LHCN-M2 (cell line): ENCODE results near the gene STAT4. TPM values are rescaled to one million over a fixed set of nuclear protein-coding genes. Genes with fewer than 3 reads are reported as not detected.
"Not testable (repeated sequence)": the region's sequence is repeated elsewhere in the genome, so short reads cannot be mapped to it uniquely, and the experiment has no call there.

Experiments
- DNase-seq: peaks from one replicate; pipeline ENCODE4 v3.0.0-alpha.2; 2012; ENCODE audit warnings: low read depth
- total RNA-seq: library from RNA; depleted of rRNA; stranded (reverse); fragments of >200 nt; gene quantifications from 2 replicates; pipeline ENCODE4 v1.2.3, GENCODE V29; 2014; rRNA removed

The STAT4 gene
- total RNA-seq, 1 experiment from 2014 or later = 0.75 TPM

DNA sequence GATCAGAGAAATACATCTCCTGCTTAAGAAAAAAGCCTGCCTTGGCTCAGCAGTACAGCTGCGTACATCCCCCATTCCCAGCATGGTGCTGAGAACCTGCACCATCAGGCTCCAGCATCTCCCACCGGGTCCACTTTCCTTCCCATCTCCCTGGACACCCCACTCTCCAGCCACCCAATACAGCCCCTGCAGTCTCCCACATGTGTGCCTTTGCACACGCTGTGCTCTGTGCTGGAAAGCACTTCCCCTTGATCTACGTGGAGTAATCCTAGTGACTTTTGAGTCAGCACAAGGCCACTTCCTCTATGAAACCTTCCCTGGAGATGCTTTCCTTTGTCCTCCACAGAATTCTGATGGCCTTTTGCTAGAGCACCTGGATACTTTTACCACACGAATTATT lies 153.8 kb downstream of the STAT4 start:
- no peak for DNase-seq

DNA sequence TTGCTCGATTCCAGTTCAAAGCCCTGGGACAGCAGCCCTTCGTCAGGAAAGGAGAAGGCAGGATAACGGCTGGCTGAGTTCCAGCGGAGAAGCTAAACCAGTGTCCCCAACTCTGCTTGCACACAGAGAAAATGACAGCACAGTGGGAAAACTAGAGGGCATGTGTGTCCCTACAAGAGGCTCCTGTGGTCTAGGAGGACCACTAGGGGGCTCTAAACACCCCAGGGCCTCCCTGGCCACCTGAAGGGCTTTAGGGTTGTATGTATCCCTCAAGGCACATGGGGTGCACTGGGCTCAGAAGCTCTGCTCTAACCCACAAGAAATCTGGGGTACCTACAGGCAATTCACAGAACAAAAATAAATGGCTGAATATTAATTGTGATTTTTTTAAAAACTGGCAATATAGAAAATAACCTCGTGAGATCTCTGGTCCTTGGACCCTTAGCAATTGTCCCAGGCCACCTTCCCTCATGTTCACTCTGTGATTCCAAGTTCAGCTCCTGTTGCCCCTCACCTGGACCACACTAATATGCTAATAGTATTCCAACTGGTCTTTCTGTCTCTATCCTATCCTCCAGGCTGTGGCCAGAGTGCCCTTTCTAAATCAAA lies 154.4 kb downstream of the STAT4 start:
- DNase-seq = peak; percentile 38

DNA sequence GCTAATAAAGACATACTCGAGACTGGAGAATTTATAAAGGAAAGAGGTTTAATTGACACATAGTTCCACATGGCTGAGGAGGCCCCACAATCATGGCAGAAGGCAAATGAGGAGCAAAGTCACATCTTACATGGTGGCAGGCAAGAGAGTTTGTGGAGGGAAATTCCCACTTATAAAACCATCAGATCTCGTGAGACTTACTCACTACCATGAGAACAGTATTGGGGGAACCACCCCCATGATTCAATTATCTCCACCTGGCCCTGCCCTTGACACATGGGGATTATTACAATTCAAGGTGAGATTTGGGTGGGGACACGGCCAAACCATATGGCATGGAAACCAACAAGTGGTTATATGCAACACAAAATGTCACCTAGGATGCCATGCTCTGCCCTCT lies 155.5 kb downstream of the STAT4 start:
- DNase-seq = not testable (repeated sequence)

- DNase-seq = no peak
Observed at GRCh38 chr2:190994148-190994547, 156.6 kb downstream of the STAT4 start.

- DNase-seq = no peak
Observed at GRCh38 chr2:190993292-190993643, 157.5 kb downstream of the STAT4 start.

GRCh38 chr2:190990132-190990531 lies 160.7 kb downstream of the STAT4 start:
- DNase-seq = no peak

GRCh38 chr2:190988910-190989309 lies 161.9 kb downstream of the STAT4 start:
- DNase-seq = no peak

- no peak for DNase-seq
Observed at GRCh38 chr2:190987938-190988337, 162.9 kb downstream of the STAT4 start.

DNA sequence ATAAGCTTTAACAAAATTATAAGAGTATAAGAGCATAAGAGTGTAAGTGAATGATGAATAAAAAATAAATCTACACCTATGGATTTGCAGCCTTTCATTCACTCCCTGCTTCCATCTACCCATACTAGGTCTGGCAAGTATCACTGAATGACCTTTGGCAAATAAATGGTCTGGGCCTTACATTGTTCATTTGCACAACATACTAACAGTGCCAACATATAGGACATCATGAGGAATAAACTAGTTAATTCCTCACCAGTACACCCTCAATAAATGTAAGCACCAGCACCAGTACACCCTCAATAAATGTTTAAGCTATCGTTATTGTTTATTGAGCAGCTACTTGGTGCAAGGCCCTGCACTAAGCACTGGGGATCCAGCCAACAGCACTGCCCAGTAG lies 163.7 kb downstream of the STAT4 start:
- no peak for DNase-seq

DNA sequence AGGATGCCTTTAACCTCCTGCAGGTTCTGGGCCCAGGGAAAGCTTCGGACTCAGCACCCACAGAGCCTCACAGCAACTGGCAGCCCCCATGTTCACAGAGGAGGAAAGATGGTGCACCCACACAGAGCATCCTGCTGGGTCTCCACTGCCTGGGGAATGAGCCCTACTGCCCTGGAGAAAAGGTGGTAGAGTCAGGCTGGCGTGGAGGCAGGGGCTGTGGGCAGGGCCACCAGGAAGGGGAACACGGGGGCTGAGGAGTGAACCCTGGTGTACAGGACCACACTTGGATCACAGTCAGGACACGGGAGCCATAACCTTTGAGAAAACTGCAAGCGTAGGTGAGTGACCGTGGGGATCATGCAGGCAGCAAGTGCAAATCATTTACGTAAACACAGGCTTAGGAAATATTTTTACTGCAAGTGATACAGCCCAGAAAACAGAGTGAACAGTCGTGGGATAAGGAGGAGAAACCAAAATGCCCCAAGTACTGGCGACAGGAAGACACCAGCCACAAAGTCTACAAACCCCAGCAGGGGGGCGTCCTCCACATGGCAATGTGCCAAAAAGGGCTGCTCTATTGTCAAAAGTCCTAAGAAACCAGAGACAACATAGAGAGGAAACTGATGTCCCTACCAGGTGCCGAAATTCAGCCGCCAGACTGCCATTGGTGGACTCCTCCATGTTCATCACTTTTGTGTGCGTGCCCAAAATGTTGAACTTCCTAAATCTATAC lies 164.4 kb downstream of the STAT4 start:
- DNase-seq = no peak

DNA sequence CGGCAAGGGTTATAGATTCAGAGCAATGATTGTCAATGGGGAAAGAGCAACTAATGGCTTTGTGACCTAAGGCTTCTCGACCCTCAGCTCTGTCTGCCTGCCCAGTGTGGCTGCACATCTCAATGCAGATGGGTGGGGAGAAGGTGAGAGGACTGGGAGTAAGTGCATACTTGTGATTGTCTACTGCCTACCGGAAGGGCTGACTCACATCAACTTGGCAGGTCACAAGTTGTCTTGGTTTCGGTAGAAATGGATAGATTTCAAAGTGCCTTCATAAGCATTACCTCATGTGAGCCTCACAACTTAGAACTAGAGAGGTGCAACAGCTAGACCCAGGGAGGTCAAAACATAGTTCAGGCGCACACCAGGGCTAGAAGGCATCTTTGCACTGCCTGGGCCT lies 166.2 kb downstream of the STAT4 start:
- DNase-seq = no peak

GRCh38 chr2:190982262-190983034 lies 168.3 kb downstream of the STAT4 start:
- no peak for DNase-seq

- no peak for DNase-seq
Observed at GRCh38 chr2:190981733-190982132, 169.1 kb downstream of the STAT4 start.

- no peak for DNase-seq
Observed at GRCh38 chr2:190981333-190981732, 169.5 kb downstream of the STAT4 start.

DNA sequence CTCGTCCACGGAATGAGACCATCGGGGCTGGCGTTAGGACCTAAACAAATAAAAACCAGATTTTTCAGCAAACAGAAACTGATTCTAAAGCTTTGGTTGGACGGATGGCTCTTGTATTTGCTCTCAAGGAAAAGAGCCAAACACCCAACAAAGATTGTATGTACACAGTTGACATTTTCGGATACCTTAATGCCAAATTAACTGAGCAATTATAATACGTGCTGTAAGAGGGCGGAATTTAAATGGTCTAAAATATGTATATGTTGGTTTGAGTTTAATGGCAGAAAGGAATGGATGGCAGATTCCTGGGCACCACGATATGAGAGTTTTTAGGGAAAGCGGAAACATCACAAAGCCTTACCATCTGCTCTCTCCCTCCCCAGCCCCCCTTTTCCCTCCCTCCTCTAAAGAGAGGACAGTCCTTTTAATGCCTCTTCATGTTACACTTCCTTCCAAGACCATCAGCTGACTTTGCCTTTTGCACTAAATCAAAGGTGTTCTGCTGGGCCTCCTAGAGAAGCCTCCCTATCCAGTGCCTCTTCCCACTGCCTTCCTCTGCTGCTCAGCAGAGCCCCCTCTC lies 170.1 kb downstream of the STAT4 start:
- no peak for DNase-seq

DNA sequence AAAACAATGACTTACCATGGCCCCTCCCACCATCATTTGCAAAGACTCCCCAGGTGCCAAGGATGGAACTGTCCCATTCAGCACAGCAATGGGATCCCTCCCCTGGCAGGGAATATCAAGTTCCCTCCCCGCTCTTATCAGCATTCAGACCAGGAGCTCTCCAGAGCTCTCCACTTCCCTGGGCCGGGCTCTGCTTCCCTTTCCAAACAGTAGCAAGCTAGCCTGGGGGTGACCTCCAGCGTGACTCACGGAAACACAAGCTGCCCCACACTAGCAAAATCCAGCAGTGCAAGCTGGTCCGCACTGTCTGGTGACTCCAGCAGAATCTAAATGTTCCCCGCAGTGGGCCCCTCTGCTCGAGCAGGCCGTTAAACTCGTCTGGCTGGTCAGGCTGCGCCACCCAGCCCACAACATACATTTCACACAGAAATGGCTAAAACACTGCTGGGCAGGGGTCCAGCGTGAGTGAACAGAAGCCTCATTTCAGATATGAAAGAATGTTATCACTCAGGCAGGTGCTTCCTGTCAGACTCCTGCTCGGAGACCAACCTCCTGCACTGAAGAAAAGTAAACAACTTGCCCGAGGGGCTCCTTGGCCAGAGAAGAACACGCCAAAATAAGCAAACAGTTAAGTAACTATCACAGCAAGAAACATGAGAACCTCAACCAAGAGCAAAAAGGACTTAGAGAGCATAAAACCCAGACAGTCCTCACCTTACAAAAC lies 170.7 kb downstream of the STAT4 start:
- no peak for DNase-seq

Other genes starting within 250 kb of the STAT4 start
- gene STAT1, start 136.8 kb downstream of the STAT4 start, total RNA-seq = 64.4 and 94.9 TPM in 2 replicates
- 108 and 117 TPM in 2 replicates for gene MYO1B, start 94.4 kb upstream of the STAT4 start, total RNA-seq